ENCODE data around the gene GINS2.

Gene GINS2

DNA sequence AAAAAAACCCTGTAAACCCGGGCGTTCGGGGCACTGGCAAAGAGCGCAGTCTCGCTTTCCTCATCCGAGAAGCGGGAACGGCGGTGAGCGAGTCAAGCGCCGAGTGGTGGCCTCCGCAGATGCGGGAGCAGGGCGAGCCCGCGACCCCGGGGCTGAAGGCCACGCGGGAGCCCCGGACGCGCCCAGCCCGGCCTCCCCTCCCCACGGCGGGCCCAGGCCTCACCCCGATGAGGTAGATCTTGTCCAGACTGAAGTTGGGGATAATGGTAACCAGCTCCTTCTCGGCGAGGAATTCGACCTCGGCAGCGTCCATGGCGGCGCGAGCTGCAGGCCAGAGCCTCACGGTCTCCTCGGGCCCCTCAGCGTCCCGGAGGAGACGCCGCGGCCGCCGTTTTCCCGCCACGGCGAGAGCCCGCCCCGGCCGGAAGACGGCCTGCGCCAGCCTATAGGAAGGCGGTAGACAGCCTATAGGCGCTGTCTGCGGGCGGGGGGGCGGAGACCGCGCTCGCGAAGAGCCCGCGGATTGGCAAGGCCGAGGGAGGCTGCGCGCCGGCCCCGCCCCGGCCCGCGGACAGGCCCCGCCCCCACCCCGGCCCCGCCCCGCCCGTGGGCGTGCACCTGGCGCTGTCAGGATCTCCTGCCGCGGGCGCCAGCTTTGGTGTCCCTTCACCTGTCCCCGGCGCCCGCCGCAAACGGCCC, at the start of gene GINS2:
Gene GINS2 (minus strand): TSS at position 369 of the 699 bp plus-strand sequence. CDS start 56 bp downstream, at position 313.
- peak; percentile 80 to 84 for DNase-seq (ENCODE audit: low read depth in 1 of 2, low spot score in 1 of 2)

GRCh38 chr16:85736921-85737320, 48.2 kb upstream of the GINS2 start:
- DNase-seq (ENCODE audit: low read depth in 1 of 2, low spot score in 1 of 2) = no peak

DNA sequence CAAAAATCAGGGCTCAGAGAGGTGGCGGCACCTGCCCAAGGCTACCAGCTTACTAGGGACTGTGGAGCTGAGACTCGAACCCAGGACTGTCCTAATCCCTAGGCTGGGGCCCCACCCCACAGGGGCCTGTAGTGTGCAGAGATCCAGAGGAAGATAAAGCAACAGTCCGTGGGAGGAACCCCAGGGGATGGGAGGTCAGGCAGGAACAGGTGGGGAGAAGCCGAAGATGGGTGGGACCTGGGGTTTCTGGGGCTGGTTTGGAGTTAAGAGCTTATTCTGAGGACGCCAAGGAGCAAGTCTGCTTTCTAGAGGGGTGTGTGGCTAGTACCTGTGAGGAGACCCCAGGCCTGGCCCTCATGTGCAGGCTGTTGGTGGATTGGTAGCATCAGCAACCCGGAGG, 47.2 kb upstream of the GINS2 start:
- DNase-seq (ENCODE audit: low read depth in 1 of 2, low spot score in 1 of 2) = no peak

GRCh38 chr16:85735225-85735635, 46.5 kb upstream of the GINS2 start:
- DNase-seq (ENCODE audit: low read depth in 1 of 2, low spot score in 1 of 2) = no peak

- no peak for DNase-seq (ENCODE audit: low read depth in 1 of 2, low spot score in 1 of 2)
Observed at GRCh38 chr16:85734311-85735017, 45.7 kb upstream of the GINS2 start.

GRCh38 chr16:85733839-85734170, 45.1 kb upstream of the GINS2 start:
- DNase-seq (ENCODE audit: low read depth in 1 of 2, low spot score in 1 of 2) = no peak

GRCh38 chr16:85733155-85733838, 44.5 kb upstream of the GINS2 start:
- no peak for DNase-seq (ENCODE audit: low read depth in 1 of 2, low spot score in 1 of 2)

DNA sequence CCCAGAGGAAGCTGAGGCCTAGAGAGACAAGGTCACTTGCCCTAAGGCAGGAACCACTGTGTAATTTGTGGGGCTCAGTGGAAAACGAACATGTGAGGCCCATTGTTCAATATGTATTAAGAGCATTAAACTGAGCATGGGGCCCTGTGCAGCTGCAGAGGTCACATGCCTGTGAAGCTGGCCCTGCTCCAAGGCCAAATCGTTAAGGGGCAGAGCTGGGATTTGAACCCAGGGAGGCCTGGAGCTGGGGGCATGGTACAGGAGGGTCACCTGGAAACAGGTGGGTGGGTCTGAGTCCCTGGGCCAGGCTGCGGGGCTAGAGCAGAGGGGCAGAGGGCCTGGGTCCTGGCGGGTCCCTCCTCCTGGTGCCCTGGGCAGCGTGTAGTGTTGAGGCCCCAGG, 42.4 kb upstream of the GINS2 start:
- DNase-seq (ENCODE audit: low read depth in 1 of 2, low spot score in 1 of 2) = no peak

DNA sequence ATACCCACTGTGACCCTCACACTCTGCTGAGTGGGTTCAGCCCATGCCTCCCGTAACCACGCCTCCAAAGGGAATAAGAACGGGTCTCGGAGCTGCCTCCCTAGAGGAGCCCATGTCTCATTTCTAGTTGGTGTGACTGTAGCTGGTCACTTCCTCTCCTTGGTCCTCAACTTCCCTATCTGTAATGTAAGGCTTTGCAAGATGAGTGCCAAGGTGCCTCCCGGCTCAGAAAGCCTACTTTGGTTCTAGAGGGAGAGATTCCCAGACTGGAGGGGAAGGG, 41.4 kb upstream of the GINS2 start:
- no peak for DNase-seq (ENCODE audit: low read depth in 1 of 2, low spot score in 1 of 2)

DNA sequence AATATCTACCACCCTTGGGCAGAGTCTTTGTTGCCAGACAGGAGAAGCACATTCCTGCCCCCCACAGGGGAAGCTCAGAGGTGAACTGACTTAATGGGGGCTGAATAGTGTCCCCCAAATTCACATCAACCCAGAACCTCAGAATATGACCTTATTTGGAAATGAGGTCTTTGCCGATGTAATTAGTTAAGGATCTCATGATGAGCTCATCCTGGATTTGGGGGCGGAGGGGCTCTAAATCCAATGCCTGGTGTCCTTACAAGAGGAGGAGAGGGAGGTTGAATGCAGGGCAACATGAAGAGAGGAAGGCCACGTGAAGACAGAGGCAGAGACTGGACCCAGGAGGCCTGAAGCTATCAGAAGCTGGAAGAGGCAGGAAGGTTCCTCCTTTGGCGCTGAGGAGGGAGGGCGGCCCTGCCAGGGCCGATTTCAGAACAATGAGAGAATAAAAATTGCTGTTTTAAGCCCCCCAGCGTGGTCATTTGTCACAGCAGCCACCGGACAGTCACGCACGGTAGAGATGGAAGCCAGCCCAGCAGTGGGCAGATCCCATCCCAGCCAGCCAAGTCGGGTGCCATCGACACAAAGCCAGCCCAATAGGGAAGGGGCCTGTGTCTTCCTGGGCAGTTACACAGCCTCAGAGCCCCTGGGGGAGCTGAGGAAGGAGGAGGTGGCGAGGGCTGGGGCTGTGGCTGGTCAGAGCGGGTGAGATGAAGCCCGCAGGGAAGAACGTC, 40.9 kb upstream of the GINS2 start:
- DNase-seq (ENCODE audit: low read depth in 1 of 2, low spot score in 1 of 2) = no peak

- no peak for DNase-seq (ENCODE audit: low read depth in 1 of 2, low spot score in 1 of 2)
Observed at GRCh38 chr16:85728879-85729278, 40.1 kb upstream of the GINS2 start.

DNA sequence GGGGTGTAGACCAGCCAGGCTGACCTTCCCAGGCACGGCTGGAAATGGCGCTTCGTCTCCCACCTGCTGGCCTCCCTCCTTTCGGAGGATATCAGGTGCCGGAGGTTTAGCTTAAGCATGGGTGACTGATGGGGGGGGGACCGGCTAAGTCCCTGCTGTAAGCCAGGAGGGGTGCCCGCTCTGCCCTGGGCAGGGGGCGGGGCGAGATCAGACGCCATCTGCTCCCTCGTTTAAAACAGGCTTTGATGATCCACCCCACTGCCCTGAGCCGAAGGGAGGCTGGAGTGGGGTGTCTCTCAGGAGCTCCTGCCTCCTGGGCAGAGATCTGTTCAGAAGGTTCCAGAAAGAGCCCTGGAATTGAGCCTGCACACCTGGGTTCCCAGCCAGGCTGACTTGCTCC, 36.2 kb upstream of the GINS2 start:
- no peak for DNase-seq (ENCODE audit: low read depth in 1 of 2, low spot score in 1 of 2)

GRCh38 chr16:85724126-85724879, 35.5 kb upstream of the GINS2 start:
- DNase-seq (ENCODE audit: low read depth in 1 of 2, low spot score in 1 of 2) = no peak

GRCh38 chr16:85722128-85722893, 33.6 kb upstream of the GINS2 start:
- no peak for DNase-seq (ENCODE audit: low read depth in 1 of 2, low spot score in 1 of 2)

DNA sequence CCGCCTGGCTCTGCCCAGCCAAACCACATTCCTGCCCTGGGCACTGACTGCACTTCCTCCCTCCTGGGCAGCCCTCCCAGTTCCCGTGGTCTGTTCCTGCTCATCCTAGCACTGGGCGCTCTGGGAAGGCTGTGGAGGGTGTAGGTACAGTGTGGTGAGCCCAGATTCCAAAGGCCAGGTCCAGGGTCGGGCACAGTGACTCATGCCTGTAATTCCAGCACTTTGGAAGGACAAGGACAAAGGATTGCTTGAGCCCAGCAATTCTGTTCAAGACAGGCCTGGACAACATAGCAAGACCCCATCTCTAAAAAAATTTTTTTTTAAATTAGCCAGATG, 31.5 kb upstream of the GINS2 start:
- no peak for DNase-seq (ENCODE audit: low read depth in 1 of 2, low spot score in 1 of 2)

GRCh38 chr16:85719605-85720301, 31.0 kb upstream of the GINS2 start:
- no peak for DNase-seq (ENCODE audit: low read depth in 1 of 2, low spot score in 1 of 2)

- DNase-seq (ENCODE audit: low read depth in 1 of 2, low spot score in 1 of 2) = no peak
Observed at GRCh38 chr16:85718682-85719081, 29.9 kb upstream of the GINS2 start.

DNA sequence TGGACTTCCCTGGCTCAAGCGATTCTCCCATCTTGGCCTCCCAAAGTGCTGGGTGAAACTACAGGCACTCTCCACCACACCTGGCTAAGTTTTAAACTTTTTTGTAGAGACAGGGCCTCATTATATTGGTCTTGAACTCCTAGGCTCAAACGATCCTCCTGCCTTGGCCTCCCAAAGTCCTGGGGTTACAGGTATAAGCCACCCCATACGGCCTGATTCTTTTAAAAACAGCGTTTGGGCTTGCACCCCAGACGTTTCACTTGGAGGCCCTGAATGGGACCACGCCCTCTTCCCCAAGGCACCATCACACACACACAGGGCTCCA, 29.4 kb upstream of the GINS2 start:
- DNase-seq (ENCODE audit: low read depth in 1 of 2, low spot score in 1 of 2) = no peak

DNA sequence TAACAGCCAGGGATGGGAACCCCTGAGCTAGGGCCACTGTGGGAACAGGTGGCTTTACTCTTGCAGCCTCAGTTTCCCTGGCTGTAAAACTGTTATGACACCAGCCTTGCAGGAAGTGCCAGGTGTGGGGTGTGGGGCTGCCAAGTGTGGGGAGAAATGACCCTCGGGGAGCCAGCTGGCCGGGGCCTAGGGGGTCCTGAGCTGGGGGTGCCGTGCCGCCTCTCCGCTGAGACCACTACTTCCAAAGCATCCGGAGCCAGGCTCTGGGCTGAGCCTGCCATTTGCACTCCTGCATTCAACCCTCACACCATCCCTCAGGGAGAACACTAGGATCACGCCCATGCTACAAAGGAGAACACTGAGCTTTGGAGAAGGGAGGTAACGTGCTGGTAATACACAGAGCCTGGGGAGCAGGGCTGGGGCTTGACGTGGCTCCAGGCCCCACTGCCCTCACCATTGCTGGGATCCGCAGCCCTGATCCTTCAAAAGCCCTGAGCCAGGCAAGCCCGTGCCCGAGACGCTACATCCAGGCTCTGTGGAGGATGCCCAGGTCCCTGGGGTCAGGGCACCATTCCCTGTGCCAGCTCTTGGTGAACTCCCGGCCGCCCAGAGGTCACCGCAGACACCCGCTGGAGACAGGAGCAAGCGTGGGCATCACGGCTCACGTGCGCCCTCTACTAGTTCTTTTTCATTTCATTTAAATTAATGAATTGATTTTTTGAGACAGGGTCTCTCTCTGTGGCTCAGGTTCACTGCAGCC, 28.8 kb upstream of the GINS2 start:
- DNase-seq (ENCODE audit: low read depth in 1 of 2, low spot score in 1 of 2) = peak; percentile 24 to 54
